K562 (cell line): ENCODE measurements around the gene AIPL1. TPM values are rescaled to one million over a fixed set of nuclear protein-coding genes. Genes with fewer than 3 reads are reported as not detected.

ENCODE experiments used
- ATAC-seq: fragments of 200-7000 bp; cut with Tn5 transposase; 3 replicates; pipeline ENCODE4 v1.9.1; 2020; ENCODE audit warnings: moderate library complexity
- BruUV-seq: library from RNA; stranded (reverse); fragments of 400-500 nt; replicated peaks from 2 replicates; lab custom pipeline; 2021; lab: Mats Ljungman, UMichigan
- CTCF ChIA-PET: fragments of 300-600 bp; formaldehyde crosslinking; extraction: SDS; loops from one replicate; lab custom pipeline; 2021; ENCODE audit warnings: low intra/inter-chr PET ratio; lab: Yijun Ruan, JAX
- POLR2A ChIA-PET: fragments of 300-600, 350-650 bp; sonication (Branson Sonifier 250); formaldehyde crosslinking; extraction: SDS; loops from one replicate; lab custom pipeline; 2021; ENCODE audit warnings: antibody characterized with exemption, inconsistent platforms; lab: Yijun Ruan, JAX
- DNase-seq, 4 experiments: peaks; one replicate each; pipeline versions ENCODE4 v3.0.0 to v3.0.0-alpha.2; 2011 to 2018; ENCODE audit warnings: low spot score in 3 of 4, mixed read lengths in 3 of 4; ENCODE audit errors: extremely low read depth in 1 of 4
- FAIRE-seq: peaks from 2 replicates; lab custom pipeline; 2011; peaks lifted over from hg19 to GRCh38; lab: Jason Lieb, UNC
- H2AFZ ChIP-seq: 2 replicates; pipeline ENCODE4 v1.6.0; 2011; ENCODE audit warnings: low read depth, low read length, control low read depth, inconsistent platforms
- H3K27ac ChIP-seq: fragments of 200-600 bp; 3 replicates; pipeline ENCODE4 v1.8.0; 2011; ENCODE audit warnings: low read depth, mild to moderate bottlenecking, control low read depth, inconsistent platforms, low read length, moderate library complexity, mixed read lengths; ENCODE audit errors: extremely low read depth
- H3K27me3 ChIP-seq, 2 experiments: fragments of 300-600 bp in 1 of 2; 2 replicates in 1 of 2; 3 replicates in 1 of 2; pipeline versions ENCODE4 v1.6.0 to v1.8.0; 2011; ENCODE audit warnings: inconsistent platforms in 2 of 2, low read length in 2 of 2, mild to moderate bottlenecking in 1 of 2, mixed read lengths in 1 of 2, moderate library complexity in 1 of 2; ENCODE audit not compliant: control insufficient read depth in 2 of 2, insufficient read depth in 2 of 2
- H3K36me3 ChIP-seq: fragments of 300-600 bp; 3 replicates; pipeline ENCODE4 v1.8.0; 2011; ENCODE audit warnings: mild to moderate bottlenecking, low read length, inconsistent platforms; ENCODE audit not compliant: control insufficient read depth, insufficient read depth
- H3K4me1 ChIP-seq, 2 experiments: fragments of 200-600 bp in 1 of 2; replicated peaks in 1 of 2; 2 replicates in 1 of 2; 3 replicates in 1 of 2; pipeline versions ENCODE4 v1.5.1 to v1.8.0; 2011; ENCODE audit warnings: inconsistent platforms in 2 of 2, low read length in 2 of 2, mild to moderate bottlenecking in 1 of 2, mixed read lengths in 1 of 2, moderate library complexity in 1 of 2; ENCODE audit not compliant: control insufficient read depth in 2 of 2, insufficient read depth in 2 of 2
- H3K4me2 ChIP-seq: 2 replicates; pipeline ENCODE4 v1.6.1; 2011; ENCODE audit warnings: low read length, control low read depth, inconsistent platforms, mixed read lengths; ENCODE audit not compliant: insufficient read depth
- H3K4me3 ChIP-seq: fragments of 200-600 bp; sonication (generic), shearing (Covaris generic); 2 replicates; pipeline ENCODE4 v1.5.1; 2016; ENCODE audit warnings: control low read depth, inconsistent platforms
- H3K79me2 ChIP-seq: fragments of 200-600 bp; 3 replicates; pipeline ENCODE4 v1.8.0; 2011; ENCODE audit warnings: low read length, inconsistent platforms; ENCODE audit not compliant: control insufficient read depth, insufficient read depth
- H3K9ac ChIP-seq, 2 experiments: 2 replicates each; pipeline versions ENCODE4 v1.6.0 to v1.6.1; 2011; ENCODE audit warnings: low read depth in 2 of 2, low read length in 2 of 2, control low read depth in 1 of 2, inconsistent platforms in 1 of 2, mild to moderate bottlenecking in 1 of 2, mixed read lengths in 1 of 2; ENCODE audit not compliant: insufficient read depth in 1 of 2
- H3K9me1 ChIP-seq: one replicate; pipeline ENCODE4 v1.6.0; 2011; ENCODE audit warnings: inconsistent platforms, mild to moderate bottlenecking, low read length, moderate library complexity; ENCODE audit not compliant: control insufficient read depth, insufficient read depth
- H3K9me3 ChIP-seq: replicated peaks from 2 replicates; pipeline ENCODE4 v1.5.1; 2011; ENCODE audit warnings: low read depth, low read length, inconsistent platforms; ENCODE audit not compliant: control insufficient read depth, insufficient read depth
- H4K20me1 ChIP-seq: replicated peaks from 2 replicates; pipeline ENCODE4 v1.6.1; 2011; ENCODE audit warnings: low read length, inconsistent platforms, mixed read lengths; ENCODE audit not compliant: control insufficient read depth, insufficient read depth
- BHLHE40 ChIP-seq: IDR thresholded peaks from 2 replicates; pipeline ENCODE4 v1.6.1; 2011; ENCODE audit warnings: low read length, improper control_type of control experiment
- CHD1 ChIP-seq: fragments of 200-600 bp; sonication (generic); IDR thresholded peaks from one replicate; pipeline ENCODE4 v1.6.1; 2012; ENCODE audit warnings: mild to moderate bottlenecking, moderate library complexity, low read length, inconsistent platforms
- CREM ChIP-seq: IDR thresholded peaks from 2 replicates; pipeline ENCODE4 v1.6.1; 2014; ENCODE audit warnings: antibody characterized with exemption, low read depth
- CSDE1 ChIP-seq, 2 experiments: fragments of 450-650 bp; IDR thresholded peaks; 2 replicates each; pipeline ENCODE4 v1.6.1; 2016; ENCODE audit warnings: mild to moderate bottlenecking in 1 of 2
- ELF1 ChIP-seq: fragments of 200-800 bp; sonication (Bioruptor generic); IDR thresholded peaks from 2 replicates; pipeline ENCODE4 v1.6.1; 2016; ENCODE audit warnings: missing genetic modification characterization, missing compliant biosample characterization
- GABPA ChIP-seq: fragments of 200-800 bp; sonication (Bioruptor generic); conservative IDR thresholded peaks from 2 replicates; pipeline ENCODE4 v1.6.1; 2016; ENCODE audit warnings: low read depth, missing genetic modification characterization, missing compliant biosample characterization
- IFI16 ChIP-seq: fragments of 250-450 bp; sonication (Bioruptor Pico); IDR thresholded peaks from 2 replicates; pipeline ENCODE4 v2.1.2; 2022; ENCODE audit warnings: mild to moderate bottlenecking, inconsistent platforms
- KLF16 ChIP-seq: IDR thresholded peaks from 2 replicates; pipeline ENCODE4 v1.6.1; 2016; ENCODE audit warnings: antibody characterized with exemption
- NR2C2 ChIP-seq, 2 experiments: fragments of 200-800 bp in 1 of 2; sonication (Bioruptor generic) in 1 of 2; sonication (generic) in 1 of 2; formaldehyde crosslinking in 1 of 2; IDR thresholded peaks; 2 replicates each; pipeline versions ENCODE4 v1.6.1 to v1.8.0; 2016 to 2022; ENCODE audit warnings: mild to moderate bottlenecking in 1 of 2, missing compliant biosample characterization in 1 of 2, missing genetic modification characterization in 1 of 2, missing genetic modification reagents in 1 of 2
- PHF8 ChIP-seq: fragments of 200-600 bp; sonication (generic); IDR thresholded peaks from 2 replicates; pipeline ENCODE4 v1.6.1; 2012; ENCODE audit warnings: mixed run types, mild to moderate bottlenecking, inconsistent platforms, low read length, moderate library complexity, borderline replicate concordance
- POLR2A ChIP-seq: fragments of 450-650 bp; conservative IDR thresholded peaks from 2 replicates; pipeline ENCODE4 v1.6.1; 2016
- RAD21 ChIP-seq, 2 experiments: fragments of 250-450 bp in 1 of 2; fragments of 450-650 bp in 1 of 2; sonication (Bioruptor Pico) in 1 of 2; formaldehyde crosslinking in 1 of 2; IDR thresholded peaks in 1 of 2; conservative IDR thresholded peaks in 1 of 2; 2 replicates each; pipeline versions ENCODE4 v1.4.0 to v1.8.0; 2020 to 2022; ENCODE audit warnings: mild to moderate bottlenecking in 2 of 2, moderate library complexity in 1 of 2
- RCOR1 ChIP-seq, 2 experiments: IDR thresholded peaks; 2 replicates each; pipeline ENCODE4 v1.6.1; 2012; ENCODE audit warnings: low read depth in 2 of 2, low read length in 2 of 2, borderline replicate concordance in 1 of 2, improper control_type of control experiment in 1 of 2
- SOX6 ChIP-seq: fragments of 450-650 bp; IDR thresholded peaks from 2 replicates; pipeline ENCODE4 v1.6.1; 2014; ENCODE audit warnings: mild to moderate bottlenecking
- ZKSCAN8 ChIP-seq: fragments of 200-800 bp; sonication (Bioruptor generic); IDR thresholded peaks from 2 replicates; pipeline ENCODE4 v1.6.1; 2016; ENCODE audit warnings: missing genetic modification characterization, missing compliant biosample characterization
- ZNF197 ChIP-seq: fragments of 200-800 bp; sonication (Bioruptor generic); IDR thresholded peaks from 2 replicates; pipeline ENCODE4 v1.6.1; 2016; ENCODE audit warnings: low read depth, missing genetic modification characterization, missing compliant biosample characterization
- ZNF436 ChIP-seq: fragments of 250-450, 450-650 bp; sonication (Bioruptor Pico); formaldehyde crosslinking; IDR thresholded peaks from 2 replicates; pipeline ENCODE4 v1.7.0; 2020; ENCODE audit warnings: mild to moderate bottlenecking
- ZNF778 ChIP-seq: fragments of 450-650 bp; formaldehyde crosslinking; IDR thresholded peaks from 2 replicates; pipeline ENCODE4 v1.4.0; 2020; ENCODE audit warnings: mild to moderate bottlenecking, moderate library complexity
- WGBS: fragments of 100-300 bp; shearing (Covaris generic); methylation state at CpG from one replicate; pipeline ENCODE4 v1.1.6; 2016; ENCODE audit warnings: low coverage, mixed read lengths; ENCODE audit not compliant: insufficient coverage; ENCODE audit errors: missing lambda C conversion rate; 5-methylcytosine and 5-hydroxymethylcytosine counted together
- in situ Hi-C: fragments of 300-500 bp; cut with MboI; formaldehyde crosslinking; loops from 4 replicates; pipeline ENCODE4 v1.15.0; 2018; ENCODE audit warnings: inconsistent platforms, mixed read lengths
- intact Hi-C: fragments of 100-400 bp; cut with micrococcal nuclease; formaldehyde crosslinking; loops from 2 replicates; pipeline ENCODE4 v1.14.2; 2022
- polyA plus RNA-seq, 8 experiments: library from polyadenylated mRNA; depleted of rRNA in 4 of 8; stranded (reverse) in 5 of 8; unstranded in 3 of 8; fragments of >200 nt; fragmentation: Nextera tagmentation in 2 of 8; fragmentation: Illumina TruSeq in 1 of 8; extraction: Ambion mirVana in 2 of 8; extraction: Trizol in 1 of 8; gene quantifications; 2 replicates each; pipeline versions ENCODE4 v1.2.1 to v1.2.3, GENCODE V29; 2011 to 2014; ENCODE audit warnings: inconsistent platforms in 1 of 8, missing spikeins in 1 of 8
- total RNA-seq, 7 experiments: library from RNA; depleted of rRNA in 6 of 7; stranded (reverse); fragments of >200 nt in 6 of 7; fragmentation: Illumina TruSeq in 2 of 7; extraction: Trizol in 2 of 7; gene quantifications; 2 replicates each; pipeline versions ENCODE4 v1.2.1 to v1.2.3, GENCODE V29; 2011 to 2021; ENCODE audit warnings: low replicate concordance in 1 of 7
- TF ChIP-seq, protein P1 (sequence below): sonication (generic); formaldehyde crosslinking; IDR thresholded peaks from 2 replicates; pipeline ENCODE4 v1.5.0; 2020; ENCODE audit warnings: missing genetic modification reagents
- TF ChIP-seq, protein P2 (sequence below): fragments of 150-350 bp; conservative IDR thresholded peaks from 2 replicates; pipeline ENCODE4 v1.6.1; 2014; ENCODE audit warnings: low read length

AIPL1 gene
- total and polyA plus RNA-seq, 9 of the 15 experiments (the other 6 are each of a cell fraction or from before 2014, with no cell fraction given), result not detected

DNA sequence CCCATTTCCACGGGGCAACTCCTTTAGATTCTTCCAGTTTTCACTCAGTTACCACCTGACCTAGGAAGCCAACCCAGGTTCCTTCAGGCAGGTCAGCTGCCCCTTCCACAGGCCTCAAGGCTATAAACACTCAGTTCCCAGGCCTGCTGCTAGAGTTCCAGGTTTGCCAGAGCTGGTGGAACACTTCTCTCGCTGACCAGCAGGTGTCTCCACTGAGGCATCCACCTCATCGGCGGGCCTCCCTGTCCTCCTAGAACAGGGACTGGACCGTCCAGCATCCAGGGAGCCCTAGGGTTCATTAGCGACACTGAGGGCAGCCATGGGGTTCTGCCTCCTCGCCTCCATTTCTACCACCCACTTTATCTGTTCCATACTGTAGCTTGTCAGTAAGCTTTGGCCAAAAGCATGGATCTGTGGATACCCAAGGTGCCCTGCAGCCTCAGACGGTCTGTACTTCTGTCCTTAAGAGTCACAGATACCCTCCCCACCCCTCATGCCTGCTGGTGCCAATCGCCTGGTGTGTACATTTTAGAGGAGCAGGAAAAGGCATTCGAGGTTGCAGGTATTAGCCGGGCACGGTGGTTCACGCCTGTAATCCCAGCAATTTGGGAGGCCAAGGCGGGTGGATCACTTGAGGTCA is 38.3 kb upstream of the AIPL1 start:
- ChIA-PET POLR2A (interaction anchor here (0.7 kb wide), 1 partner anchor 16 kb away, joined by 4 read pairs; no protein-coding TSS in a partner anchor), CTCF (interaction anchor here (0.8 kb wide), 1 partner anchor 174 kb away, joined by 4 read pairs; no protein-coding TSS in a partner anchor)
- 7% methylated on average over 9 of the region's 14 CpGs for WGBS
- H4K20me1 ChIP-seq, result 0 out of 2 replicates have a peak, but pooled peaks cover 7% of the 10 kb centered on the region
- no peaks in the 10 kb centered on the region; a peak in 1 of 5 replicates for H3K27me3 ChIP-seq
- H3K9me3 ChIP-seq, result no peaks in the 10 kb centered on the region
- peak; percentile 71 to 78 (median 75) for DNase-seq
- no peaks in the 10 kb centered on the region for H3K36me3 ChIP-seq
- H3K9me1 ChIP-seq, result no peaks in the 10 kb centered on the region
- peak; percentile 88 for ATAC-seq
- in situ Hi-C loops (loop anchor here (5.0 kb wide), 1 partner anchor 39 kb away; no protein-coding TSS in a partner anchor), intact Hi-C loops (no loop called here)
- peaks cover 8 to 11% of the 10 kb centered on the region in 2 experiments; a peak in 4 of 5 replicates for H3K4me1 ChIP-seq
- H2AFZ ChIP-seq, result no peak overlapping the region
- no peak overlapping the region for H3K27ac ChIP-seq
- H3K4me2 ChIP-seq, result no peak overlapping the region
- no TSS peak for BruUV-seq
- H3K79me2 ChIP-seq, result no peaks in the 10 kb centered on the region
- no peak overlapping the region for H3K9ac ChIP-seq
- FAIRE-seq, result peak; percentile 82
- H3K4me3 ChIP-seq, result no peak overlapping the region
- no peak for TF ChIP-seq ZKSCAN8 (CRISPR knock-in tag)
- TF ChIP-seq RAD21 (CRISPR knock-in tag; conservative IDR thresholded peaks at IDR 0.05 in 1 of 2, IDR thresholded peaks at IDR 0.05 in 1 of 2), result peak; percentile 55 to 68
- 0 out of 2 replicates have a peak, but pooled peaks have one; percentile 18 for TF ChIP-seq BHLHE40
- 0 out of 2 replicates have a peak, but pooled peaks have one; percentile 33 for TF ChIP-seq CREM
- TF ChIP-seq, protein P1, sequence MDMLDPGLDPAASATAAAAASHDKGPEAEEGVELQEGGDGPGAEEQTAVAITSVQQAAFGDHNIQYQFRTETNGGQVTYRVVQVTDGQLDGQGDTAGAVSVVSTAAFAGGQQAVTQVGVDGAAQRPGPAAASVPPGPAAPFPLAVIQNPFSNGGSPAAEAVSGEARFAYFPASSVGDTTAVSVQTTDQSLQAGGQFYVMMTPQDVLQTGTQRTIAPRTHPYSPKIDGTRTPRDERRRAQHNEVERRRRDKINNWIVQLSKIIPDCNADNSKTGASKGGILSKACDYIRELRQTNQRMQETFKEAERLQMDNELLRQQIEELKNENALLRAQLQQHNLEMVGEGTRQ (CRISPR knock-in tag), result no peak
- TF ChIP-seq ZNF778 (CRISPR knock-in tag), result no peak
- no peak for TF ChIP-seq POLR2A
- TF ChIP-seq GABPA, result no peak
- TF ChIP-seq CSDE1 (IDR thresholded peaks at IDR 0.05), result no peak
- TF ChIP-seq, protein P2, sequence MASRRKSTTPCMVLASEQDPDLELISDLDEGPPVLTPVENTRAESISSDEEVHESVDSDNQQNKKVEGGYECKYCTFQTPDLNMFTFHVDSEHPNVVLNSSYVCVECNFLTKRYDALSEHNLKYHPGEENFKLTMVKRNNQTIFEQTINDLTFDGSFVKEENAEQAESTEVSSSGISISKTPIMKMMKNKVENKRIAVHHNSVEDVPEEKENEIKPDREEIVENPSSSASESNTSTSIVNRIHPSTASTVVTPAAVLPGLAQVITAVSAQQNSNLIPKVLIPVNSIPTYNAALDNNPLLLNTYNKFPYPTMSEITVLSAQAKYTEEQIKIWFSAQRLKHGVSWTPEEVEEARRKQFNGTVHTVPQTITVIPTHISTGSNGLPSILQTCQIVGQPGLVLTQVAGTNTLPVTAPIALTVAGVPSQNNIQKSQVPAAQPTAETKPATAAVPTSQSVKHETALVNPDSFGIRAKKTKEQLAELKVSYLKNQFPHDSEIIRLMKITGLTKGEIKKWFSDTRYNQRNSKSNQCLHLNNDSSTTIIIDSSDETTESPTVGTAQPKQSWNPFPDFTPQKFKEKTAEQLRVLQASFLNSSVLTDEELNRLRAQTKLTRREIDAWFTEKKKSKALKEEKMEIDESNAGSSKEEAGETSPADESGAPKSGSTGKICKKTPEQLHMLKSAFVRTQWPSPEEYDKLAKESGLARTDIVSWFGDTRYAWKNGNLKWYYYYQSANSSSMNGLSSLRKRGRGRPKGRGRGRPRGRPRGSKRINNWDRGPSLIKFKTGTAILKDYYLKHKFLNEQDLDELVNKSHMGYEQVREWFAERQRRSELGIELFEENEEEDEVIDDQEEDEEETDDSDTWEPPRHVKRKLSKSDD, result no peak
- no peak for TF ChIP-seq NR2C2 (CRISPR knock-in tag; IDR thresholded peaks at IDR 0.05)
- no peak for TF ChIP-seq NR2C2 (tag; IDR thresholded peaks at IDR 0.05)
- TF ChIP-seq CHD1, result no peak
- peak in 1 of 2 experiments; percentile 31; a peak in 1 of 4 replicates for TF ChIP-seq RCOR1 (IDR thresholded peaks at IDR 0.05; ENCODE audit: borderline replicate concordance in 1 of 2, low read depth in 2 of 2, low read length in 2 of 2)
- no peak for TF ChIP-seq ZNF197 (CRISPR knock-in tag)
- no peak for TF ChIP-seq SOX6
- no peak for TF ChIP-seq ZNF436 (CRISPR knock-in tag)
- TF ChIP-seq ELF1 (tag), result no peak
- TF ChIP-seq PHF8, result no peak
- 0 out of 2 replicates have a peak, but pooled peaks have one; percentile 29 for TF ChIP-seq KLF16
- no peak for TF ChIP-seq IFI16 (CRISPR knock-in tag)
